Thyroid gland (tissue), 4 donors: ENCODE results near the gene SMG6. TPM values are rescaled to one million over a fixed set of nuclear protein-coding genes. Genes with fewer than 3 reads are reported as not detected.

Experiments used
- DNase-seq, 2 donors: peaks; one replicate each; pipeline ENCODE4 v3.0.0-alpha.2; 2019
- H3K27ac ChIP-seq, 3 donors: fragments of 200-600 bp; sonication (generic); 1 replicate in 2 of 3; 2 replicates in 1 of 3; pipeline ENCODE4 v1.5.1; 2016 to 2019; ENCODE audit warnings: mild to moderate bottlenecking in 1 of 3, moderate library complexity in 1 of 3
- H3K27me3 ChIP-seq: fragments of 200-600 bp; sonication (generic); one replicate; pipeline ENCODE4 v1.5.1; 2019
- H3K36me3 ChIP-seq, 2 donors: fragments of 200-600 bp; sonication (generic); one replicate each; pipeline ENCODE4 v1.5.1; 2016 to 2019
- H3K4me1 ChIP-seq, 2 donors: fragments of 200-600 bp; sonication (generic); one replicate each; pipeline ENCODE4 v1.5.1; 2017 to 2019
- H3K4me3 ChIP-seq, 3 donors: fragments of 200-600 bp; sonication (generic); replicated peaks in 1 of 3; 1 replicate in 2 of 3; 2 replicates in 1 of 3; pipeline ENCODE4 v1.5.1; 2016; ENCODE audit warnings: mild to moderate bottlenecking in 1 of 3
- H3K9me3 ChIP-seq: fragments of 200-600 bp; sonication (generic); one replicate; pipeline ENCODE4 v1.5.1; 2017
- POLR2A ChIP-seq, 2 donors: fragments of 450-650 bp; IDR thresholded peaks; one replicate each; pipeline ENCODE4 v1.6.1; 2017; ENCODE audit warnings: antibody characterized with exemption in 2 of 2, mild to moderate bottlenecking in 2 of 2, moderate library complexity in 1 of 2
- WGBS, 2 donors: methylation state at CpG; one replicate each; pipeline ENCODE4 v1.1.5; 2017; 5-methylcytosine and 5-hydroxymethylcytosine counted together
- intact Hi-C: fragments of 100-400 bp; cut with DNase I; formaldehyde crosslinking; loops from one replicate; pipeline ENCODE4 v1.15.1; 2023
- total RNA-seq, 4 donors: library from RNA; depleted of rRNA; stranded (reverse); fragments of >200 nt; gene quantifications; one replicate each; pipeline ENCODE4 v1.2.3, GENCODE V29; 2016
- TF ChIP-seq, protein P1 (sequence below), 6 experiments: fragments of 200-600 bp in 3 of 6; fragments of 450-650 bp in 3 of 6; sonication (generic) in 3 of 6; IDR thresholded peaks; one replicate each; pipeline ENCODE4 v1.5.1; 2016 to 2019; ENCODE audit warnings: antibody characterized with exemption in 6 of 6, mild to moderate bottlenecking in 2 of 6, inconsistent platforms in 1 of 6, moderate library complexity in 1 of 6

The SMG6 gene
- total RNA-seq, 4 donors from 2014 or later: 26.0 to 35.9 (median 32.9) TPM

DNA sequence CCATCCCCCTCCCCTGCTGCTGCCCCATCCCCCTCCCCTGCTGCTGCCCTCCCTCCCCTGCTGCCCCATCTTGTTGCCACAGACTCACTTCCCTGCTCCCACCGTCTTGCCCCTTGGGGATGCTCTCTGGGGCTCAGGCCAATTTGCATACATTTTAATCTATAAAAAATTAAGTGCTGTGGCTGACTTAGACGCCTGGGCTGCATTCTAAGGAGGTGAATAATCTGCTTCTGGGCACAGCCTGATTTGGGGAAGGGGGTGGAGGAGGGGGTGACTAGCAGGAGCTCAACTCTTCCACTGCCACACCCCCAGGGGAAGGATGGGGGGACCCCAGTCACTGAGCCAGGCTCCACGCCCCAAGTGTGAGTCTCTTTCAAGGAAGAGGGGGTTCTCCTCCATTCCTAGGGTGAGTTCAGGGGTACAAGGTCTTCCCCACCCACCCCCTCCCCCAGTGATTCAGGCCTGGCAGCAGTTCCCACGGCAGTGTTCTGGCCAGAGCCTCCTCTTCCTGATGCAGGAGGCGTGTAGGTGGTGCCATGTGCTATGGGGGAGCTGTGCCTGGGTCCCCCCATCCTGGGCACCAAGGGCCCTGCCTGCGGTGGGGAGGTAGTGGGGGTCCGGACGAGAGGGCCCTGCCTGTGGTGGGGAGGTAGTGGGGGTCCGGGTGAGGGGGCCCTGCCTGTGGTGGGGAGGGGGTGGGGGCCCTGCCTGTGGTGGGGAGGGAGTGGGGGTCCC is 268.6 kb downstream of the SMG6 start:
- no peaks in the 10 kb centered on the region for H3K27me3 ChIP-seq
- H3K27ac ChIP-seq: no peak overlapping the region
- no peaks in the 10 kb centered on the region for H3K9me3 ChIP-seq
- 68 to 80% methylated on average over 5 to 7 of the region's 9 CpGs for WGBS, 2 donors
- no peak for TF ChIP-seq POLR2A (IDR thresholded peaks at IDR 0.05)
- TF ChIP-seq, protein P1, sequence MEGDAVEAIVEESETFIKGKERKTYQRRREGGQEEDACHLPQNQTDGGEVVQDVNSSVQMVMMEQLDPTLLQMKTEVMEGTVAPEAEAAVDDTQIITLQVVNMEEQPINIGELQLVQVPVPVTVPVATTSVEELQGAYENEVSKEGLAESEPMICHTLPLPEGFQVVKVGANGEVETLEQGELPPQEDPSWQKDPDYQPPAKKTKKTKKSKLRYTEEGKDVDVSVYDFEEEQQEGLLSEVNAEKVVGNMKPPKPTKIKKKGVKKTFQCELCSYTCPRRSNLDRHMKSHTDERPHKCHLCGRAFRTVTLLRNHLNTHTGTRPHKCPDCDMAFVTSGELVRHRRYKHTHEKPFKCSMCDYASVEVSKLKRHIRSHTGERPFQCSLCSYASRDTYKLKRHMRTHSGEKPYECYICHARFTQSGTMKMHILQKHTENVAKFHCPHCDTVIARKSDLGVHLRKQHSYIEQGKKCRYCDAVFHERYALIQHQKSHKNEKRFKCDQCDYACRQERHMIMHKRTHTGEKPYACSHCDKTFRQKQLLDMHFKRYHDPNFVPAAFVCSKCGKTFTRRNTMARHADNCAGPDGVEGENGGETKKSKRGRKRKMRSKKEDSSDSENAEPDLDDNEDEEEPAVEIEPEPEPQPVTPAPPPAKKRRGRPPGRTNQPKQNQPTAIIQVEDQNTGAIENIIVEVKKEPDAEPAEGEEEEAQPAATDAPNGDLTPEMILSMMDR (IDR thresholded peaks at IDR 0.05): no peak
- intact Hi-C loops: no loop called here
- no peak overlapping the region for H3K4me3 ChIP-seq
- H3K4me1 ChIP-seq: peaks cover 7 to 9% of the 10 kb centered on the region in 2 donors
- no peak for DNase-seq
- peaks cover 23 to 24% of the 10 kb centered on the region in 2 donors for H3K36me3 ChIP-seq

DNA sequence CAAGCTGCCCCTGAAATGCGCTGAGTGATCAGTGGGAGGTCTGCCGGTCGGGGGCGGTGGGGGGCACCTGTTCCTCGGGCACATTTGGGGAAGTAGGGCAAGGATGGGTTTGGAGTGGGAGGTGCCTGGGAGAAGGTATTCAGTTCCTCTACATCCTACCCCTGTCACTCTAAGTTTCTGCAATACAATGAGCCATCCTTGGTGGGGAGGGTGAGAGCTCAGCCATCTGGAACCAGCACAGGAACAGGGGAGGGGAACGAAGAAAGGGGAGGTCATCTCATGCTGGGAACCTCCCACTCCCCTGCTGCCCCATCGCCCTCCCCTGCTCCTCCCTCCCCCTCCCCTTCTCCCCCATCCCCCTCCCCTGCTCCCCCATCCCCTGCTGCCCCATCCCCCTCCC is 269.4 kb downstream of the SMG6 start:
- TF ChIP-seq POLR2A (IDR thresholded peaks at IDR 0.05): no peak
- TF ChIP-seq, protein P1 (IDR thresholded peaks at IDR 0.05): no peak
- WGBS, 2 donors: 72 to 86% methylated on average over 7 of the region's 7 CpGs
- intact Hi-C loops: no loop called here
- no peak for DNase-seq
- Histone ChIP-seq H3K9me3 (no peaks in the 10 kb centered on the region), H3K36me3 (peaks cover 23 to 24% of the 10 kb centered on the region in 2 donors), H3K4me1 (peaks cover 7 to 14% of the 10 kb centered on the region in 2 donors), H3K4me3 (no peak overlapping the region), H3K27ac (no peak overlapping the region), H3K27me3 (no peaks in the 10 kb centered on the region)

DNA sequence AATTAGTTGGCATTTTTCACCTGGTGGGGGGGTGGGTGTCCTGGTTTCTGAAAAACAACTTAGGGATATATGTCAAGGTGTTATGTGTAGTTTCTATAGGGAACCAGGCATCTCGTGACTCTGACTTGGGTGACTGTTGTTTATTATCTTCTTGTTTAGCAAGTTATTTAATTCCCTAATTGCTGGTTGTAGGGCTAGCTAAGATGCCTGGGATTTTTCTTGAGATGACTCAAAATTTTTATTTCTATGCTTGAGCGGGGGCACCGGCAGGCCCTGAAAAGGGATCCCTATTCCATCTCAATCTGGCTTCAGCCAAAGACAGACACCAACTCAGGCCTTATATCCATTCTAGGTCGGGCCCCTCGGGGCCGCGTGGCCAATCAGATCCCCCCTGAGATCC is 270.4 kb downstream of the SMG6 start:
- Histone ChIP-seq H3K4me1 (peaks cover 7 to 14% of the 10 kb centered on the region in 2 donors), H3K27ac (no peak overlapping the region), H3K4me3 (no peak overlapping the region), H3K36me3 (peaks cover 18 to 23% of the 10 kb centered on the region in 2 donors), H3K9me3 (no peaks in the 10 kb centered on the region), H3K27me3 (no peaks in the 10 kb centered on the region)
- intact Hi-C loops: no loop called here
- 94 to 96% methylated on average over 7 of the region's 7 CpGs for WGBS, 2 donors
- TF ChIP-seq, protein P1 (IDR thresholded peaks at IDR 0.05): no peak
- TF ChIP-seq POLR2A (IDR thresholded peaks at IDR 0.05): no peak
- DNase-seq: no peak

DNA sequence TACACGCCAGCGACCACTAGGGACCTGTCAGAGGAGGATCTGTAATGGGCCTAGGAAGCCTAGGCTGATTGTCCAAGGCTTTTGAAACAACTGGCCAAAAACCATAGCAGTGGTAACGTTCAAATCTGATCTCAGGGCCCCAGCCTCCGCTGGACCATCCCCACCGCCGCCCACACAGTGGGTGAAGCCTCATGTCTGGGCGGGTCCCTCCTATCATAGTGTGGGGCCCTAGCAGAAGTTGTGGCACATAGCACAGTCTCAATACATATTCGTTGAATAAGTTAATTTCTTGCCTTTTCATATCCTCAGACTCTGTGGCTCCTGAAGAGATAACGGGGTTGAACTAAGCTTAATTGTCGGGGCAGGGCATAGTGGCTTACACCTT is 272.8 kb downstream of the SMG6 start:
- Histone ChIP-seq H3K27me3 (no peaks in the 10 kb centered on the region), H3K36me3 (peaks cover 2 to 6% of the 10 kb centered on the region in 2 donors), H3K4me3 (peak overlapping the region; percentile 96 to 99 (median 98)), H3K4me1 (peaks cover 8 to 20% of the 10 kb centered on the region in 2 donors), H3K27ac (no peak overlapping the region), H3K9me3 (no peaks in the 10 kb centered on the region)
- WGBS, 2 donors: 23% methylated on average over 9 of the region's 10 CpGs
- DNase-seq: peak in 1 of 2 donors; percentile 50
- intact Hi-C loops: no loop called here
- TF ChIP-seq, protein P1 (IDR thresholded peaks at IDR 0.05): peak in 4 of 6 experiments; percentile 23 to 42 (median 32)
- no peak for TF ChIP-seq POLR2A (IDR thresholded peaks at IDR 0.05)
